PC-3 (cell line): ENCODE measurements around the gene POLDIP3.
"Not testable (repeated sequence)": the region's sequence is repeated elsewhere in the genome, so short reads cannot be mapped to it uniquely, and the experiment has no call there.

ENCODE experiments used
- EZH2 ChIP-seq: fragments of 300-600 bp; sonication (generic); IDR thresholded peaks from one replicate; pipeline ENCODE4 v1.6.1; 2017; ENCODE audit warnings: antibody characterized with exemption, mild to moderate bottlenecking, low read length; ENCODE audit not compliant: unreplicated experiment
- TF ChIP-seq, protein P1 (sequence below): fragments of 300-600 bp; sonication (generic); conservative IDR thresholded peaks from 2 replicates; pipeline ENCODE4 v1.5.1; 2017; ENCODE audit warnings: antibody characterized with exemption, low read depth, mild to moderate bottlenecking, low read length

DNA sequence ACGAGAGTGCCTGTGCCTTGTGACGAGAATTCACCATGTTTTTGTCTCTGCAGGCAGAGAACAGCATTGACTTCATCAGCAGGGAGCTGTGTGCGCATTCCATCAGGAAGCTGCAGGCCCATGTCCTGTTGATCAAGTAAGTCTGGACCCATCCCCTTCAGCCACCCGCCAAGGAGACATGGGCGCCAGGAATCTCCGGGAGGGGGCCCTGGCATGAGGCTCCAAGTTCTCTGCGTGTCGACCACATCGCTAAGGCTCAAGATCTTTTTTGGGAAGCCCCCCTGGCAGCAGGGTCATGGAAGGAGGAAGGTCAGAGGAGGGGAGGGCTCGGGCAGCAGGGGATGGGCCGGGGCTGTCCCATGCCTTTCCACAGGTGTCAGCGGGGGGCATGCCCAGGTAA is 43.6 kb downstream of the POLDIP3 start:
- TF ChIP-seq, protein P1, sequence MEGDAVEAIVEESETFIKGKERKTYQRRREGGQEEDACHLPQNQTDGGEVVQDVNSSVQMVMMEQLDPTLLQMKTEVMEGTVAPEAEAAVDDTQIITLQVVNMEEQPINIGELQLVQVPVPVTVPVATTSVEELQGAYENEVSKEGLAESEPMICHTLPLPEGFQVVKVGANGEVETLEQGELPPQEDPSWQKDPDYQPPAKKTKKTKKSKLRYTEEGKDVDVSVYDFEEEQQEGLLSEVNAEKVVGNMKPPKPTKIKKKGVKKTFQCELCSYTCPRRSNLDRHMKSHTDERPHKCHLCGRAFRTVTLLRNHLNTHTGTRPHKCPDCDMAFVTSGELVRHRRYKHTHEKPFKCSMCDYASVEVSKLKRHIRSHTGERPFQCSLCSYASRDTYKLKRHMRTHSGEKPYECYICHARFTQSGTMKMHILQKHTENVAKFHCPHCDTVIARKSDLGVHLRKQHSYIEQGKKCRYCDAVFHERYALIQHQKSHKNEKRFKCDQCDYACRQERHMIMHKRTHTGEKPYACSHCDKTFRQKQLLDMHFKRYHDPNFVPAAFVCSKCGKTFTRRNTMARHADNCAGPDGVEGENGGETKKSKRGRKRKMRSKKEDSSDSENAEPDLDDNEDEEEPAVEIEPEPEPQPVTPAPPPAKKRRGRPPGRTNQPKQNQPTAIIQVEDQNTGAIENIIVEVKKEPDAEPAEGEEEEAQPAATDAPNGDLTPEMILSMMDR = not testable (repeated sequence)
- TF ChIP-seq EZH2 = not testable (repeated sequence)
